ENCODE results near the gene PHACTR3.

PHACTR3 gene

DNA sequence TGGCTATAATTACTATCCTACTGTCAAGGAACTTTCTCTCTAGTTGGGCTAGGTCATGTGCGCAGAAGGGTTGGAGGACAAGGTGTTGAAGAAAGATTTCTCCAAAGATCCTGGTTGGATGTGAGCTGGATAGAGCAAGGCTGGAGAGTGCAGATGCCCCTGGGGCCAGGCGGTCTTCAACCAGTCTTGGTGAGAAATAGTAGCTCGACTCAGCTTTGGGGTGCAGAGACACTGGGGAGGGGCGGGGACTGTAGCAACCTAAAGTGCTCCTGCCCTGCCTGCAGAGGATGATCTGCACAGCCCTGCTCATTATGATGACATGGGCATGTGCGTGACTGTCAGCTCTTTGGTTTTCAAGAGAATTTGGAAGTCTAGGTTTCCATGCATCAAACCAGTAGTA is 35.9 kb downstream of the PHACTR3 start:
- no peak overlapping the region for H2AFZ ChIP-seq (ENCODE audit: low read length)
- no peaks in the 10 kb centered on the region for H3K36me3 ChIP-seq (replicated peaks; ENCODE audit: insufficient read depth, low read length)
- H4K20me1 ChIP-seq (ENCODE audit: insufficient read depth, low read length): no peaks in the 10 kb centered on the region
- no peaks in the 10 kb centered on the region for H3K4me1 ChIP-seq (ENCODE audit: low read length)
- peaks cover 63% of the 10 kb centered on the region for H3K27me3 ChIP-seq (replicated peaks; ENCODE audit: insufficient read depth, low read length)
- H3K4me3 ChIP-seq (ENCODE audit: low read length): no peak overlapping the region
- H3K9me3 ChIP-seq (replicated peaks; ENCODE audit: insufficient read depth, low read length): no peaks in the 10 kb centered on the region
- no peak overlapping the region for H3K4me2 ChIP-seq (ENCODE audit: low read depth, low read length)
- no peaks in the 10 kb centered on the region for H3F3A ChIP-seq (ENCODE audit: insufficient read depth, low read length)
- H3K27ac ChIP-seq (ENCODE audit: low read length): no peak overlapping the region
- H3K9me2 ChIP-seq (replicated peaks; ENCODE audit: insufficient read depth, low read length): no peaks in the 10 kb centered on the region
- DNase-seq: no peak
- no peak overlapping the region for H3K9ac ChIP-seq (ENCODE audit: low read length)
- TF ChIP-seq EZH2 (optimal IDR thresholded peaks at IDR 0.05; ENCODE audit: low read depth, low read length) (no peak), EZH2phosphoT487 (IDR thresholded peaks at IDR 0.05; ENCODE audit: low read length) (no peak)
- TF ChIP-seq, protein P1, sequence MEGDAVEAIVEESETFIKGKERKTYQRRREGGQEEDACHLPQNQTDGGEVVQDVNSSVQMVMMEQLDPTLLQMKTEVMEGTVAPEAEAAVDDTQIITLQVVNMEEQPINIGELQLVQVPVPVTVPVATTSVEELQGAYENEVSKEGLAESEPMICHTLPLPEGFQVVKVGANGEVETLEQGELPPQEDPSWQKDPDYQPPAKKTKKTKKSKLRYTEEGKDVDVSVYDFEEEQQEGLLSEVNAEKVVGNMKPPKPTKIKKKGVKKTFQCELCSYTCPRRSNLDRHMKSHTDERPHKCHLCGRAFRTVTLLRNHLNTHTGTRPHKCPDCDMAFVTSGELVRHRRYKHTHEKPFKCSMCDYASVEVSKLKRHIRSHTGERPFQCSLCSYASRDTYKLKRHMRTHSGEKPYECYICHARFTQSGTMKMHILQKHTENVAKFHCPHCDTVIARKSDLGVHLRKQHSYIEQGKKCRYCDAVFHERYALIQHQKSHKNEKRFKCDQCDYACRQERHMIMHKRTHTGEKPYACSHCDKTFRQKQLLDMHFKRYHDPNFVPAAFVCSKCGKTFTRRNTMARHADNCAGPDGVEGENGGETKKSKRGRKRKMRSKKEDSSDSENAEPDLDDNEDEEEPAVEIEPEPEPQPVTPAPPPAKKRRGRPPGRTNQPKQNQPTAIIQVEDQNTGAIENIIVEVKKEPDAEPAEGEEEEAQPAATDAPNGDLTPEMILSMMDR (IDR thresholded peaks at IDR 0.05; ENCODE audit: low read length): no peak
- H3K79me2 ChIP-seq (ENCODE audit: low read length): no peaks in the 10 kb centered on the region

DNA sequence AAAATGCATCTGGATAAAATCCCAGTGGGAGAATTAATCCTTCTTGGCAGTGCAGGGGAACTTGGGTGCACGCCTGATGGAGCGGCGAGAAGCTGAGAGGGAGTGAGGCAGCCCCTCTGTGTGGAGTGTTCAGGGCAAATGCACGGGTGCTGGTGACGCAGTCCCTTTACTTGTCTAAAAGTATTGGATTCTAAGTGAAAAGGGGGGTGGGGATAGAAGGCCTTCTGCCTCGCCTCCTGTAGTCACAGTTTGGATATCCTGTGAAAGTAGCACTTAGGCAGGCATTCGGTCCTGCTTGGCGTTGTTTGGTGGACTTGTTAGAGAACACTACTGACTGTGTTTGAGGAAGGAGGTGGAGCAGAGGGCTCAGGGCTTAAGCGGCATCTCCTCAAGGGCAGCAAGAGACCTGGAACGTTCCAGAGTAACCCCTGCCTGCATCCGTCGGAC is 39.3 kb downstream of the PHACTR3 start:
- Histone ChIP-seq H3K4me1 (ENCODE audit: low read length) (no peaks in the 10 kb centered on the region), H3K9me3 (replicated peaks; ENCODE audit: insufficient read depth, low read length) (no peaks in the 10 kb centered on the region), H3F3A (ENCODE audit: insufficient read depth, low read length) (no peaks in the 10 kb centered on the region), H3K79me2 (ENCODE audit: low read length) (no peaks in the 10 kb centered on the region), H3K9ac (ENCODE audit: low read length) (no peak overlapping the region), H3K9me2 (replicated peaks; ENCODE audit: insufficient read depth, low read length) (no peaks in the 10 kb centered on the region), H2AFZ (ENCODE audit: low read length) (no peak overlapping the region), H3K36me3 (replicated peaks; ENCODE audit: insufficient read depth, low read length) (no peaks in the 10 kb centered on the region), H3K27me3 (replicated peaks; ENCODE audit: insufficient read depth, low read length) (peaks cover 61% of the 10 kb centered on the region), H4K20me1 (ENCODE audit: insufficient read depth, low read length) (no peaks in the 10 kb centered on the region), H3K4me2 (ENCODE audit: low read depth, low read length) (no peak overlapping the region), H3K4me3 (ENCODE audit: low read length) (no peak overlapping the region), H3K27ac (ENCODE audit: low read length) (no peak overlapping the region)
- no peak for DNase-seq
- TF ChIP-seq EZH2phosphoT487 (IDR thresholded peaks at IDR 0.05; ENCODE audit: low read length) (no peak), EZH2 (optimal IDR thresholded peaks at IDR 0.05; ENCODE audit: low read depth, low read length) (no peak)
- TF ChIP-seq, protein P1 (IDR thresholded peaks at IDR 0.05; ENCODE audit: low read length): no peak

DNA sequence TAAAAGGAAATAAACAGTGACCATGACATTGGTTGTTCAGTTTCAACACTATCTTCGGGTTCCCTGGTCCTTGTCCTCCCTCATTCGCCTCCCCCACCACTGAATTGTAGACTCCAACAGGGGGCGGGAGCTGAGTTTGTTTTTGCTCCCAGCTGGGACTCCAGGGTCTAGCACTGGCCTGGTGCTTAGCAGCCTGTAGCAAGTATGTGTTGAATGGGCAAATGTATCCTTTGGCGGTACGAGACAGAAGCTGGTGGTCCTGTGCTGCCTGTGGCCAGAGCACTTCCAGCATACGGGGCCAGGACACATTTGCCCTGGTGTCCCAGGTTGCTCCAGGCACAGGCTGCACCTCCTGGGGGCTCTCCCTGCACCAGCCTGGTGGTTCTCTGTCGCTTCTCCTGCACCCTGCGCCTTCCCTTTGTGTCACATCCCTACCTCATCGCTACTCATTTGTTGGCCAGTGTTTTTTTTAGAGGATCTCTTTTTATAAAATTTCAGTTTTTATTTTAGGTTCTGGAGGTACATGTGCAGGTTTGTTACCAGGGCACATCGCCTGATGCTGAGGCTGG is 40.1 kb downstream of the PHACTR3 start:
- Histone ChIP-seq H3K27me3 (replicated peaks; ENCODE audit: insufficient read depth, low read length) (peaks cover 60% of the 10 kb centered on the region), H3F3A (ENCODE audit: insufficient read depth, low read length) (no peaks in the 10 kb centered on the region), H3K36me3 (replicated peaks; ENCODE audit: insufficient read depth, low read length) (no peaks in the 10 kb centered on the region), H3K4me1 (ENCODE audit: low read length) (no peaks in the 10 kb centered on the region), H3K4me2 (ENCODE audit: low read depth, low read length) (no peak overlapping the region), H3K27ac (ENCODE audit: low read length) (no peak overlapping the region), H3K9me3 (replicated peaks; ENCODE audit: insufficient read depth, low read length) (no peaks in the 10 kb centered on the region), H3K79me2 (ENCODE audit: low read length) (no peaks in the 10 kb centered on the region), H3K9ac (ENCODE audit: low read length) (no peak overlapping the region), H4K20me1 (ENCODE audit: insufficient read depth, low read length) (no peaks in the 10 kb centered on the region), H3K9me2 (replicated peaks; ENCODE audit: insufficient read depth, low read length) (no peaks in the 10 kb centered on the region), H2AFZ (ENCODE audit: low read length) (no peak overlapping the region), H3K4me3 (ENCODE audit: low read length) (no peak overlapping the region)
- no peak for TF ChIP-seq EZH2 (optimal IDR thresholded peaks at IDR 0.05; ENCODE audit: low read depth, low read length)
- TF ChIP-seq, protein P1 (IDR thresholded peaks at IDR 0.05; ENCODE audit: low read length): no peak
- no peak for TF ChIP-seq EZH2phosphoT487 (IDR thresholded peaks at IDR 0.05; ENCODE audit: low read length)
- DNase-seq: no peak

All from MM.1S (cell line).